GM23338 (cell line): ENCODE measurements around the gene CAPN8. TPM values are rescaled to one million over a fixed set of nuclear protein-coding genes. Genes with fewer than 3 reads are reported as not detected.

ENCODE experiments used
- ATAC-seq: fragments of 200-7000 bp; cut with Tn5 transposase; 3 replicates; pipeline ENCODE4 v1.9.1; 2020
- DNase-seq: peaks from one replicate; pipeline ENCODE4 v3.0.0-alpha.2; 2015; ENCODE audit warnings: low spot score
- H2AFZ ChIP-seq: fragments of 200-600 bp; sonication (generic); 2 replicates; pipeline ENCODE4 v1.8.0; 2016; ENCODE audit warnings: antibody characterized with exemption, mild to moderate bottlenecking, moderate library complexity
- H3F3A ChIP-seq: fragments of 200-600 bp; sonication (generic); replicated peaks from 2 replicates; pipeline ENCODE4 v1.8.0; 2017; ENCODE audit warnings: antibody characterized with exemption, mixed run types, low read depth
- H3K27ac ChIP-seq: fragments of 200-600 bp; sonication (generic); 2 replicates; pipeline ENCODE4 v1.6.1; 2016; ENCODE audit warnings: low read depth
- H3K27me3 ChIP-seq: fragments of 200-600 bp; sonication (generic); 2 replicates; pipeline ENCODE4 v1.8.0; 2016; ENCODE audit warnings: mild to moderate bottlenecking, mixed run types, moderate library complexity; ENCODE audit not compliant: insufficient read depth
- H3K36me3 ChIP-seq: fragments of 200-600 bp; sonication (generic); 2 replicates; pipeline ENCODE4 v1.8.0; 2016; ENCODE audit warnings: mild to moderate bottlenecking; ENCODE audit not compliant: insufficient read depth
- H3K4me1 ChIP-seq: fragments of 200-600 bp; sonication (generic); 2 replicates; pipeline ENCODE4 v1.8.0; 2016; ENCODE audit warnings: mild to moderate bottlenecking, moderate library complexity; ENCODE audit not compliant: insufficient read depth
- H3K4me2 ChIP-seq: fragments of 200-600 bp; sonication (generic); 2 replicates; pipeline ENCODE4 v1.7.1; 2017; ENCODE audit warnings: mixed run types
- H3K4me3 ChIP-seq: fragments of 200-600 bp; sonication (generic); 2 replicates; pipeline ENCODE4 v1.6.1; 2016; ENCODE audit warnings: mixed run types
- H3K79me2 ChIP-seq: fragments of 200-600 bp; sonication (generic); replicated peaks from 2 replicates; pipeline ENCODE4 v1.8.0; 2017; ENCODE audit warnings: mild to moderate bottlenecking; ENCODE audit not compliant: insufficient read depth
- H3K9me2 ChIP-seq: fragments of 200-600 bp; sonication (generic); 2 replicates; pipeline ENCODE4 v1.8.0; 2017; ENCODE audit not compliant: insufficient read depth
- H4K20me1 ChIP-seq: fragments of 200-600 bp; sonication (generic); replicated peaks from 2 replicates; pipeline ENCODE4 v1.8.0; 2017; ENCODE audit warnings: mild to moderate bottlenecking; ENCODE audit not compliant: insufficient read depth
- H3K27ac Mint-ChIP-seq: 2 replicates; pipeline ENCODE4 v1.8.0; 2020; ENCODE audit warnings: inconsistent platforms, mild to moderate bottlenecking, moderate library complexity, mixed read lengths
- H3K27me3 Mint-ChIP-seq: 3 replicates; pipeline ENCODE4 v1.8.0; 2022; ENCODE audit warnings: low read depth, mild to moderate bottlenecking, moderate library complexity, mixed read lengths, inconsistent platforms; ENCODE audit not compliant: insufficient read depth, poor library complexity
- H3K36me3 Mint-ChIP-seq: 3 replicates; pipeline ENCODE4 v1.8.0; 2021; ENCODE audit warnings: low read depth, mild to moderate bottlenecking, inconsistent platforms, moderate library complexity, mixed read lengths
- H3K4me1 Mint-ChIP-seq: 3 replicates; pipeline ENCODE4 v1.8.0; 2020; ENCODE audit warnings: mild to moderate bottlenecking, inconsistent platforms, mixed read lengths
- H3K4me3 Mint-ChIP-seq: 3 replicates; pipeline ENCODE4 v1.8.0; 2021; ENCODE audit warnings: moderate library complexity, mild to moderate bottlenecking, inconsistent platforms, mixed read lengths
- H3K9me3 Mint-ChIP-seq: 3 replicates; pipeline ENCODE4 v1.8.0; 2020; ENCODE audit warnings: moderate library complexity, mild to moderate bottlenecking, inconsistent platforms, mixed read lengths
- JUNB ChIP-seq: IDR thresholded peaks from one replicate; pipeline ENCODE4 v1.6.1; 2016; ENCODE audit warnings: antibody characterized with exemption; ENCODE audit not compliant: unreplicated experiment
- NANOG ChIP-seq: IDR thresholded peaks from 2 replicates; pipeline ENCODE4 v1.6.1; 2016; ENCODE audit warnings: antibody characterized with exemption, borderline replicate concordance
- POLR2AphosphoS5 ChIP-seq: IDR thresholded peaks from 2 replicates; pipeline ENCODE4 v1.6.1; 2016; ENCODE audit warnings: antibody characterized with exemption, low read depth
- STAT1 ChIP-seq: IDR thresholded peaks from one replicate; pipeline ENCODE4 v1.6.1; 2016; ENCODE audit warnings: antibody characterized with exemption; ENCODE audit not compliant: unreplicated experiment
- ZNF114 ChIP-seq: fragments of 250-450 bp; sonication (Bioruptor Pico); IDR thresholded peaks from 2 replicates; pipeline ENCODE4 v1.5.0; 2020; ENCODE audit warnings: mild to moderate bottlenecking, moderate library complexity
- ZNF462 ChIP-seq: fragments of 250-450 bp; sonication (Bioruptor Pico); IDR thresholded peaks from 2 replicates; pipeline ENCODE4 v1.5.0; 2020; ENCODE audit warnings: mild to moderate bottlenecking, moderate library complexity
- polyA plus RNA-seq: library from polyadenylated mRNA; unstranded; fragments of >200 nt; fragmentation: Nextera tagmentation; extraction: Ambion mirVana; gene quantifications from 2 replicates; pipeline ENCODE4 v1.2.1, GENCODE V29; 2016
- total RNA-seq: library from RNA; depleted of rRNA; stranded (reverse); fragments of >200 nt; shearing (Covaris generic); gene quantifications from 2 replicates; pipeline ENCODE4 v1.2.3, GENCODE V29; 2014
- TF ChIP-seq, protein P1 (sequence below), 2 experiments: fragments of 200-600 bp in 1 of 2; sonication (generic) in 1 of 2; conservative IDR thresholded peaks; 2 replicates each; pipeline versions ENCODE4 v1.5.1 to v1.6.1; 2016 to 2017; ENCODE audit warnings: antibody characterized with exemption in 2 of 2, low read depth in 2 of 2, mild to moderate bottlenecking in 2 of 2, moderate library complexity in 1 of 2
- TF ChIP-seq, protein P2 (sequence below): IDR thresholded peaks from 2 replicates; pipeline ENCODE4 v1.6.1; 2016; ENCODE audit warnings: antibody characterized with exemption

CAPN8 gene
- total and polyA plus RNA-seq, 2 experiments from 2014 or later: not detected

GRCh38 chr1:223609066-223609465, 56.4 kb downstream of the CAPN8 start (continued):
- TF ChIP-seq, protein P1, sequence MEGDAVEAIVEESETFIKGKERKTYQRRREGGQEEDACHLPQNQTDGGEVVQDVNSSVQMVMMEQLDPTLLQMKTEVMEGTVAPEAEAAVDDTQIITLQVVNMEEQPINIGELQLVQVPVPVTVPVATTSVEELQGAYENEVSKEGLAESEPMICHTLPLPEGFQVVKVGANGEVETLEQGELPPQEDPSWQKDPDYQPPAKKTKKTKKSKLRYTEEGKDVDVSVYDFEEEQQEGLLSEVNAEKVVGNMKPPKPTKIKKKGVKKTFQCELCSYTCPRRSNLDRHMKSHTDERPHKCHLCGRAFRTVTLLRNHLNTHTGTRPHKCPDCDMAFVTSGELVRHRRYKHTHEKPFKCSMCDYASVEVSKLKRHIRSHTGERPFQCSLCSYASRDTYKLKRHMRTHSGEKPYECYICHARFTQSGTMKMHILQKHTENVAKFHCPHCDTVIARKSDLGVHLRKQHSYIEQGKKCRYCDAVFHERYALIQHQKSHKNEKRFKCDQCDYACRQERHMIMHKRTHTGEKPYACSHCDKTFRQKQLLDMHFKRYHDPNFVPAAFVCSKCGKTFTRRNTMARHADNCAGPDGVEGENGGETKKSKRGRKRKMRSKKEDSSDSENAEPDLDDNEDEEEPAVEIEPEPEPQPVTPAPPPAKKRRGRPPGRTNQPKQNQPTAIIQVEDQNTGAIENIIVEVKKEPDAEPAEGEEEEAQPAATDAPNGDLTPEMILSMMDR (conservative IDR thresholded peaks at IDR 0.05; ENCODE audit: low read depth in 2 of 2): no peak
- TF ChIP-seq NANOG (no peak), JUNB (no peak), STAT1 (no peak), ZNF114 (CRISPR knock-in tag) (no peak)
- TF ChIP-seq, protein P2, sequence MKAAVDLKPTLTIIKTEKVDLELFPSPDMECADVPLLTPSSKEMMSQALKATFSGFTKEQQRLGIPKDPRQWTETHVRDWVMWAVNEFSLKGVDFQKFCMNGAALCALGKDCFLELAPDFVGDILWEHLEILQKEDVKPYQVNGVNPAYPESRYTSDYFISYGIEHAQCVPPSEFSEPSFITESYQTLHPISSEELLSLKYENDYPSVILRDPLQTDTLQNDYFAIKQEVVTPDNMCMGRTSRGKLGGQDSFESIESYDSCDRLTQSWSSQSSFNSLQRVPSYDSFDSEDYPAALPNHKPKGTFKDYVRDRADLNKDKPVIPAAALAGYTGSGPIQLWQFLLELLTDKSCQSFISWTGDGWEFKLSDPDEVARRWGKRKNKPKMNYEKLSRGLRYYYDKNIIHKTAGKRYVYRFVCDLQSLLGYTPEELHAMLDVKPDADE: no peak

GRCh38 chr1:223558512-223558911, 107.0 kb downstream of the CAPN8 start:
- no peak overlapping the region for H3K4me3 Mint-ChIP-seq
- H3K27ac Mint-ChIP-seq: no peak overlapping the region
- H3K4me1 Mint-ChIP-seq: no peaks in the 10 kb centered on the region
- TF ChIP-seq, protein P2: no peak
- TF ChIP-seq ZNF114 (CRISPR knock-in tag): no peak
- TF ChIP-seq, protein P1 (conservative IDR thresholded peaks at IDR 0.05; ENCODE audit: low read depth in 2 of 2): no peak
- no peaks in the 10 kb centered on the region for H3K27me3 ChIP-seq
- no peaks in the 10 kb centered on the region for H3K27me3 Mint-ChIP-seq
- no peak overlapping the region for H2AFZ ChIP-seq
- H3K4me2 ChIP-seq: no peak overlapping the region
- H3K9me2 ChIP-seq: no peaks in the 10 kb centered on the region
- no peaks in the 10 kb centered on the region for H3F3A ChIP-seq
- H3K36me3 Mint-ChIP-seq: no peaks in the 10 kb centered on the region
- H4K20me1 ChIP-seq: no peaks in the 10 kb centered on the region; the same call in 1 of the 2 replicates
- no peaks in the 10 kb centered on the region for H3K4me1 ChIP-seq
- DNase-seq: no peak
- no peaks in the 10 kb centered on the region for H3K9me3 Mint-ChIP-seq
- no peak overlapping the region for H3K27ac ChIP-seq
- no peaks in the 10 kb centered on the region for H3K36me3 ChIP-seq
- H3K79me2 ChIP-seq: no peaks in the 10 kb centered on the region
- no peak overlapping the region for H3K4me3 ChIP-seq
- ATAC-seq: no peak

DNA sequence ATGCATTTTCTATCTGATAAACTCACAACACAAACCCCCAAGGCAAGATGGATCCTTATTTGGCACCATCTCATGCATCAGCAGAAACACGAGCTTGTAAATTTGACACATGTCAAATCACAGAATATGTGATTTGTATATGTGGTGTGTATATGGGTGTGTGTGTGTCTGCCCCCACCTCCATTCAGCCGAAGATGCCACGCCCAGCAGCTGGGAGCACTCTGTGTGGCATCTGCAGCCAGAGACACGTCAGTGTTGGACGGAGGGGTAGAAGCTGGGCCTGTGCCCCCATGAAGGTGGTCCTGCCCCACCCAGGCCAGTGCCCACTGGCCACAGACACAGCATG, 108.4 kb downstream of the CAPN8 start:
- Histone ChIP-seq H3K9me2 (no peaks in the 10 kb centered on the region), H3K79me2 (no peaks in the 10 kb centered on the region), H3F3A (no peaks in the 10 kb centered on the region), H3K4me3 (no peak overlapping the region), H3K4me2 (no peak overlapping the region), H3K4me1 (no peaks in the 10 kb centered on the region), H3K27ac (no peak overlapping the region), H2AFZ (no peak overlapping the region), H3K27me3 (no peaks in the 10 kb centered on the region), H4K20me1 (no peaks in the 10 kb centered on the region; the same call in 1 of the 2 replicates), H3K36me3 (no peaks in the 10 kb centered on the region)
- H3K27ac Mint-ChIP-seq: no peak overlapping the region
- no peaks in the 10 kb centered on the region for H3K4me1 Mint-ChIP-seq
- no peaks in the 10 kb centered on the region for H3K9me3 Mint-ChIP-seq
- DNase-seq (no peak), ATAC-seq (no peak)
- no peaks in the 10 kb centered on the region for H3K27me3 Mint-ChIP-seq
- H3K36me3 Mint-ChIP-seq: no peaks in the 10 kb centered on the region
- H3K4me3 Mint-ChIP-seq: no peak overlapping the region
- TF ChIP-seq ZNF462 (CRISPR knock-in tag) (no peak), POLR2AphosphoS5 (no peak), JUNB (no peak)
